Left renal pelvis (tissue), 4 donors: ENCODE measurements around the gene CLEC18B. TPM values are rescaled to one million over a fixed set of nuclear protein-coding genes. Genes with fewer than 3 reads are reported as not detected.
A peak's percentile ranks its signal among the peaks of the same experiment; 100 is the strongest.

Experiments
- DNase-seq, 4 donors: peaks; one replicate each; pipeline ENCODE4 v3.0.0-alpha.2; 2013; ENCODE audit warnings: low read depth in 4 of 4, low spot score in 3 of 4
- polyA plus RNA-seq, 4 donors: library from polyadenylated mRNA; unstranded; fragments of 120-200 nt; gene quantifications; one replicate each; pipeline ENCODE4 v1.2.1, GENCODE V29; 2013; ENCODE audit not compliant: insufficient read length in 4 of 4

CLEC18B gene
- polyA plus RNA-seq, 4 donors = 1.5 to 118 (median 98.0) TPM

GRCh38 chr16:74367469-74368001 is 53.7 kb downstream of the CLEC18B start:
- peak in 1 of 4 donors; percentile 12 for DNase-seq

DNA sequence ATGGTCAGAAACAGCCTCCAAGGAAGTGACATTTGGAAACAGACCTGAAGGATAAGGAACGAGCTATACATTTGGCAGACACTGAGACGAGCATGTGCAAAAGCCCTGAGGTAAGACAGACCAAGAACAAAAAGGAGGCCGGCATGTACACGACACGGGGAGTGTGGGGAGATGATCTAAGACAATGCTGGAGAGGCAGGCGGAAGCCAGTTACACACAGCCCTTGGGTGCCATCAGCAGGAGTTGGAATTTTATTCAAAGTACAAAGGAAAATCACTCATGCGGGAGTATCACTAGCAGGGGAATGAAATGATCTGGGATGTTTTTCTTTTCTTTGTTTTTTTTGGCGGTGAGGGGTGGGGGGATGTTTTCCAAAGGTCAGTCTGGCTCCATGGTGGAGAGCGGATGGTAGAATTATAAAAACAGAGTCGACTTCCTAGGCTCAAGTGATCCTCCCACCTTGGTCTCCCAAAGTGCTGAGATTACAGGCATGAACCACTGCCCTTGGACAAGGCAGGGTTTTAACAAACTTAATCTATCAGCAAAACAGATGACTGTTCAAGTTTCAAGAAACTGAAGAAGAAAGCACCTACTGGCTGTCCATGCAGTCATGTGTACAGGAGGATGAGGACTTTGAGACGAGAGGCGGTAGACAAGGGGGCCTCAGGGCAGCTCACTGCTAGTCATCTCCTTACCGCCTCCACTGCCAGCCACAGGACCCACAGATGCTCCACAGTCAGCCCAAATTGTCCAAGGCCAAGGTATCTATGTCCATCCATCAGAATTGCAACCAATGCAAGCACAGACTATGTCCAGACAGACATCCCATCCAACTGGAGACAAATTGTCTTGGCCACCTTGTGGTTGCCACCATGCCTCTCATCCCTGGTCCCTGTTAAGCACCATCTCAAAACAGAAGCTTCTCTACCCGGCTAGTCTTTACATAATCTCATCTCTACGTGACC is 59.4 kb downstream of the CLEC18B start:
- peak in 1 of 4 donors; percentile 14 for DNase-seq

Other genes starting within 250 kb of the CLEC18B start
- 100 to 1,000 TPM in 2 of 4 donors, 10 to 100 TPM in 2; 75.7 to 108 (median 97.8) TPM for gene PSMD7, start 124.7 kb downstream of the CLEC18B start, polyA plus RNA-seq
- gene NPIPB15, start 45.2 kb downstream of the CLEC18B start, polyA plus RNA-seq = 10 to 100 TPM in 1 of 4 donors, 1 to 10 TPM in 3; 4.0 to 23.4 (median 7.8) TPM
- 100 to 1,000 TPM; 146 to 210 (median 166) TPM for gene GLG1, start 185.6 kb upstream of the CLEC18B start, polyA plus RNA-seq
- gene RFWD3, start 245.4 kb upstream of the CLEC18B start, polyA plus RNA-seq = 10 to 100 TPM; 18.2 to 30.3 (median 28.6) TPM